CD14-positive monocyte (primary cell): ENCODE results near the gene IPO4. TPM values are rescaled to one million over a fixed set of nuclear protein-coding genes. Genes with fewer than 3 reads are reported as not detected.

Source experiments
- DNase-seq, 3 donors: peaks; one replicate each; pipeline ENCODE4 v3.0.0-alpha.2; 2011 to 2022
- H2AFZ ChIP-seq: 2 replicates; pipeline ENCODE4 v1.6.0; 2012; ENCODE audit warnings: mild to moderate bottlenecking, low read depth, low read length, inconsistent platforms; ENCODE audit not compliant: insufficient read depth, poor library complexity, severe bottlenecking
- H3K27ac ChIP-seq, 2 donors: 1 replicate in 1 of 2; 2 replicates in 1 of 2; pipeline ENCODE4 v1.5.1; 2012 to 2013; ENCODE audit warnings: low read length in 2 of 2, control low read depth in 1 of 2, inconsistent platforms in 1 of 2, low read depth in 1 of 2, mild to moderate bottlenecking in 1 of 2
- H3K27me3 ChIP-seq, 2 donors: one replicate each; pipeline versions ENCODE4 v1.6.0 to v1.6.1; 2011 to 2013; ENCODE audit warnings: low read length in 2 of 2; ENCODE audit not compliant: control insufficient read depth in 2 of 2, insufficient read depth in 2 of 2
- H3K36me3 ChIP-seq, 2 donors: replicated peaks in 1 of 2; 1 replicate in 1 of 2; 2 replicates in 1 of 2; pipeline versions ENCODE4 v1.5.1 to v1.6.1; 2012 to 2013; ENCODE audit warnings: low read length in 2 of 2, control low read depth in 1 of 2, inconsistent platforms in 1 of 2, mild to moderate bottlenecking in 1 of 2; ENCODE audit not compliant: insufficient read depth in 2 of 2, control insufficient read depth in 1 of 2
- H3K4me1 ChIP-seq, 2 donors: 1 replicate in 1 of 2; 2 replicates in 1 of 2; pipeline versions ENCODE4 v1.5.1 to v1.6.1; 2012 to 2013; ENCODE audit warnings: low read length in 2 of 2, control low read depth in 1 of 2, inconsistent platforms in 1 of 2, mild to moderate bottlenecking in 1 of 2, moderate library complexity in 1 of 2; ENCODE audit not compliant: insufficient read depth in 2 of 2, control insufficient read depth in 1 of 2
- H3K4me2 ChIP-seq: replicated peaks from 2 replicates; pipeline ENCODE3; 2012; ENCODE audit warnings: low read length, moderate library complexity, mild to moderate bottlenecking; ENCODE audit not compliant: poor library complexity, severe bottlenecking; ENCODE audit errors: extremely low read depth
- H3K4me3 ChIP-seq, 3 experiments: fragments of 200-600 bp in 1 of 3; sonication (generic) in 1 of 3; replicated peaks in 1 of 3; 1 replicate in 2 of 3; 2 replicates in 1 of 3; pipeline ENCODE4 v1.5.1; 2011 to 2013; ENCODE audit warnings: low read length in 3 of 3, mild to moderate bottlenecking in 3 of 3, control low read depth in 2 of 3, low read depth in 2 of 3, inconsistent platforms in 1 of 3, moderate library complexity in 1 of 3
- H3K79me2 ChIP-seq: 2 replicates; pipeline ENCODE4 v1.6.0; 2012; ENCODE audit warnings: mild to moderate bottlenecking, control low read depth, inconsistent platforms, low read length, moderate library complexity; ENCODE audit not compliant: insufficient read depth
- H3K9ac ChIP-seq: 2 replicates; pipeline ENCODE4 v1.6.0; 2017; ENCODE audit warnings: low read length, mild to moderate bottlenecking; ENCODE audit not compliant: insufficient read depth, poor library complexity, severe bottlenecking
- H3K9me3 ChIP-seq, 2 donors: replicated peaks in 1 of 2; 1 replicate in 1 of 2; 2 replicates in 1 of 2; pipeline versions ENCODE4 v1.5.1 to v1.6.1; 2012 to 2013; ENCODE audit warnings: low read length in 2 of 2, control low read depth in 1 of 2; ENCODE audit not compliant: control insufficient read depth in 1 of 2, insufficient read depth in 1 of 2
- H4K20me1 ChIP-seq: 2 replicates; pipeline ENCODE4 v1.6.0; 2012; ENCODE audit warnings: mild to moderate bottlenecking, low read length, control low read depth, moderate library complexity; ENCODE audit not compliant: insufficient read depth
- H3K27ac Mint-ChIP-seq, 7 donors: one replicate each; pipeline ENCODE4 v1.8.0; 2020; ENCODE audit warnings: mild to moderate bottlenecking in 7 of 7, mixed read lengths in 7 of 7, moderate library complexity in 6 of 7, inconsistent platforms in 2 of 7
- H3K27me3 Mint-ChIP-seq, 3 donors: one replicate each; pipeline ENCODE4 v1.8.0; 2021 to 2022; ENCODE audit warnings: low read depth in 3 of 3, mild to moderate bottlenecking in 3 of 3, mixed read lengths in 3 of 3, moderate library complexity in 3 of 3, inconsistent platforms in 1 of 3
- H3K36me3 Mint-ChIP-seq, 2 donors: one replicate each; pipeline ENCODE4 v1.8.0; 2020; ENCODE audit warnings: mixed read lengths in 2 of 2, inconsistent platforms in 1 of 2, mild to moderate bottlenecking in 1 of 2
- H3K4me1 Mint-ChIP-seq: one replicate; pipeline ENCODE4 v1.8.0; 2020; ENCODE audit warnings: mild to moderate bottlenecking, mixed read lengths
- H3K4me3 Mint-ChIP-seq, 2 donors: one replicate each; pipeline ENCODE4 v1.8.0; 2020; ENCODE audit warnings: mild to moderate bottlenecking in 2 of 2, mixed read lengths in 2 of 2, moderate library complexity in 1 of 2
- H3K9me3 Mint-ChIP-seq, 7 donors: one replicate each; pipeline ENCODE4 v1.8.0; 2020 to 2022; ENCODE audit warnings: mixed read lengths in 7 of 7, mild to moderate bottlenecking in 6 of 7, moderate library complexity in 6 of 7, inconsistent platforms in 2 of 7
- WGBS: methylation state at CpG from one replicate; pipeline ENCODE4 v1.1.5; 2013; ENCODE audit warnings: missing lambda C conversion rate; ENCODE audit not compliant: insufficient coverage; 5-methylcytosine and 5-hydroxymethylcytosine counted together
- intact Hi-C, 2 donors: fragments of 100-400 bp; cut with micrococcal nuclease; formaldehyde crosslinking; loops; one replicate each; pipeline versions ENCODE4 v1.15.0 to v1.15.1; 2023
- polyA plus RNA-seq, 3 donors: library from polyadenylated mRNA; depleted of rRNA in 1 of 3; unstranded in 2 of 3; stranded (reverse) in 1 of 3; fragments of 300-500 nt in 2 of 3; fragments of >200 nt in 1 of 3; fragmentation: Illumina TruSeq in 2 of 3; gene quantifications; 1 replicate in 2 of 3; 2 replicates in 1 of 3; pipeline ENCODE4 v1.2.3, GENCODE V29; 2012 to 2021
- TF ChIP-seq, protein P1 (sequence below): fragments of 200-600 bp; IDR thresholded peaks from one replicate; pipeline ENCODE4 v1.8.0; 2022; ENCODE audit warnings: antibody characterized with exemption, mild to moderate bottlenecking

The IPO4 gene
- polyA plus RNA-seq, 3 donors = 4.1 to 14.2 (median 4.3) TPM

DNA sequence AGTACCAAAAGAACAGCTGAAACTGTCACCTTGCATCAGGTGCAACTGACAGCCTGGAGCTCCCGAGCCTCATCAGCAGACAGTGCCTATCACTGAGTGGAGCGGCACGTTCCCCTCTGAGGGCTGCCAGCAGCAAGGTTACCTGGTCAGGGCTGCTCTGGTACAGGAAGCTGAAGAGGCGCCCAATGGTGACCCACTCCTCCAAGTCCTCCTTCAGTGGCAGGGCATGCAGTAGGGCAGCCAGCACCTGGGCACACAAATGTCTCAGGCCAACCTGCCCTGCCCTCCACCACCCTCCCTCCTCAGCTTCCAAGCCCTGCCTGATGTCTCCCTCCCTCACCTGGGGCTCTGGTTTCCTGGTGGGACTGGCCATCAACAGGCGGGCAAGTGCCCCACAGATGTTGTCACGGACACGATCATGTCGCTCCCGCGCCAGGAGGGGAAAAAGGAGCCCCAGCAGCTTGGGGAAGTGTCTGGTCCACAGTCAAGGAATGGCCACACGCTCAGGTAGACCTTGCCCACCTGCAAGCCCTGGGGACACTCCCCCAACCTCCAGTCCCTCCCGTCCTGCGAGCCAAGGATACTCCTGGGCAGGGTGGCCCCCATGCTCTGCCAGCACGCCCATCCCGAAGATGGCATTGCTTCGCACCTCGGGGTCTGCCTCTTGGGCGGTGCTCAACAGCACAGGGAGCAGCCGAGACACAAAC lies 7.1 kb downstream of the IPO4 start:
- peaks cover 0 to 1% (median 0%) of the 10 kb centered on the region in 3 donors for H3K27me3 Mint-ChIP-seq
- H3K27ac Mint-ChIP-seq = peak overlapping the region in 3 of 7 donors; percentile 28 to 68 (median 42)
- H3K4me3 ChIP-seq = no peak overlapping the region
- no peak overlapping the region for H3K4me2 ChIP-seq
- DNase-seq = no peak
- H3K9me3 ChIP-seq = no peaks in the 10 kb centered on the region
- no peaks in the 10 kb centered on the region for H3K9me3 Mint-ChIP-seq
- 97% methylated on average over 18 of the region's 19 CpGs for WGBS
- H3K4me3 Mint-ChIP-seq = no peak overlapping the region
- no peaks in the 10 kb centered on the region for H3K79me2 ChIP-seq
- no peak overlapping the region for H2AFZ ChIP-seq
- peaks cover 77 to 98% of the 10 kb centered on the region in 2 donors for H3K36me3 Mint-ChIP-seq
- no peak overlapping the region for H3K27ac ChIP-seq
- no peaks in the 10 kb centered on the region for H4K20me1 ChIP-seq
- intact Hi-C loops = no loop called here
- TF ChIP-seq, protein P1, sequence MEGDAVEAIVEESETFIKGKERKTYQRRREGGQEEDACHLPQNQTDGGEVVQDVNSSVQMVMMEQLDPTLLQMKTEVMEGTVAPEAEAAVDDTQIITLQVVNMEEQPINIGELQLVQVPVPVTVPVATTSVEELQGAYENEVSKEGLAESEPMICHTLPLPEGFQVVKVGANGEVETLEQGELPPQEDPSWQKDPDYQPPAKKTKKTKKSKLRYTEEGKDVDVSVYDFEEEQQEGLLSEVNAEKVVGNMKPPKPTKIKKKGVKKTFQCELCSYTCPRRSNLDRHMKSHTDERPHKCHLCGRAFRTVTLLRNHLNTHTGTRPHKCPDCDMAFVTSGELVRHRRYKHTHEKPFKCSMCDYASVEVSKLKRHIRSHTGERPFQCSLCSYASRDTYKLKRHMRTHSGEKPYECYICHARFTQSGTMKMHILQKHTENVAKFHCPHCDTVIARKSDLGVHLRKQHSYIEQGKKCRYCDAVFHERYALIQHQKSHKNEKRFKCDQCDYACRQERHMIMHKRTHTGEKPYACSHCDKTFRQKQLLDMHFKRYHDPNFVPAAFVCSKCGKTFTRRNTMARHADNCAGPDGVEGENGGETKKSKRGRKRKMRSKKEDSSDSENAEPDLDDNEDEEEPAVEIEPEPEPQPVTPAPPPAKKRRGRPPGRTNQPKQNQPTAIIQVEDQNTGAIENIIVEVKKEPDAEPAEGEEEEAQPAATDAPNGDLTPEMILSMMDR = no peak
- peaks cover 68 to 98% of the 10 kb centered on the region in 2 donors for H3K36me3 ChIP-seq
- no peaks in the 10 kb centered on the region for H3K27me3 ChIP-seq
- no peaks in the 10 kb centered on the region for H3K4me1 ChIP-seq
- no peak overlapping the region for H3K9ac ChIP-seq
- H3K4me1 Mint-ChIP-seq = no peaks in the 10 kb centered on the region

DNA sequence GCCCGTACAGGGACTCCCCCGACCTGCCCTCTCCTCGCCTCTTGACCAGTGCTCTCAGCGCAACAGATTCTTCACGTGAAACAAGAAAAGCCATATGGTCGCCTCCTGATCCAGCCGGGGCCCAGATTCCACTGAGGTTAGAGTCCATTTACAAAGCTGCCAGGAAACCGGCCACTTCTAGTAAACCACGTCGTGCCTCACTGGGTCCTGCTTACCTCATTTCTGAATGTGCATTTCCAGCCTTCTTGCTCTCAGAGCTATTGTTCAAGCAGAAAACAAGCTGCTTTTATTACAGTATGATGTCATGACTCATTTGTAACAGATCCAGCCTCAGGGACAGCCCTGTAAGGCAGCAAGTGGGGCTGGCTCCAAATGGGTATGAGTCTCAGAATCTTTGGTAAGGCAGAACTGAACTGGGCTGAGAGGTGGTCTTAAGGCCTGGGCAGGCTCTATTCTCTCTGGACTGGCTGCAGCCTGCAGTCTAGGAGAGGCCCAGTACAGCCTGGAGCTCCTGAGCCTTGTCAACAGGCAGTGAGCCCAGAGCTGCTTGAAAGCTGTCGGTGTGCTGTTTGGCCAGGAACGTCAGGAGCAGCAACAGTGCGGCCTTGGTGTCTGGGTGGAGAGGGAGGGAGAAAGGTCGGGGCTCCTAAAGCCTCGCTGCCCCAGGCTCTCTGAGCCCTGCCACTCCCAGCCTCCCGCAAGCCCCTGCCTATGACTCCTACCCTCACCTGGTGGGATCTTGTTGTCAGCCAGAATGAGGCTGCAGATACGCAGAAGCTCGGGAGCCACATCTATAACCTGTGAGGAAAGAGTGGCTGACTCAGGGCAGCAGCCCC lies 8.4 kb downstream of the IPO4 start:
- no peaks in the 10 kb centered on the region for H3K27me3 ChIP-seq
- peaks cover 72 to 96% of the 10 kb centered on the region in 2 donors for H3K36me3 ChIP-seq
- no peaks in the 10 kb centered on the region for H3K9me3 Mint-ChIP-seq
- H3K27me3 Mint-ChIP-seq = peaks cover 0 to 1% (median 0%) of the 10 kb centered on the region in 3 donors
- no peaks in the 10 kb centered on the region for H3K4me1 ChIP-seq
- H3K4me1 Mint-ChIP-seq = no peaks in the 10 kb centered on the region
- TF ChIP-seq, protein P1 = no peak
- no peaks in the 10 kb centered on the region for H3K79me2 ChIP-seq
- H3K9me3 ChIP-seq = no peaks in the 10 kb centered on the region
- WGBS = 93% methylated on average over 11 of the region's 18 CpGs
- peaks cover 76 to 97% of the 10 kb centered on the region in 2 donors for H3K36me3 Mint-ChIP-seq
- H2AFZ ChIP-seq = no peak overlapping the region
- H3K9ac ChIP-seq = no peak overlapping the region
- DNase-seq = no peak
- intact Hi-C loops = no loop called here
- H3K4me3 Mint-ChIP-seq = no peak overlapping the region
- H4K20me1 ChIP-seq = no peaks in the 10 kb centered on the region
- H3K4me2 ChIP-seq = no peak overlapping the region
- no peak overlapping the region for H3K27ac ChIP-seq
- H3K27ac Mint-ChIP-seq = no peak overlapping the region
- H3K4me3 ChIP-seq = no peak overlapping the region
